ENCODE measurements around the gene SPIRE1.

The SPIRE1 gene

GRCh38 chr18:12585218-12585617 is 72.7 kb downstream of the SPIRE1 start:
- H3K4me1 ChIP-seq = peaks cover 0 to 18% (median 0%) of the 10 kb centered on the region in 4 donors
- no peak for DNase-seq
- no peaks in the 10 kb centered on the region for H3K9me3 ChIP-seq
- no peak overlapping the region for H3K27ac ChIP-seq
- intact Hi-C loops (cut with DNase I; ENCODE audit: low total_unique reads) = no loop called here
- no peaks in the 10 kb centered on the region for H3K36me3 ChIP-seq
- no peak for TF ChIP-seq CTCF (IDR thresholded peaks at IDR 0.05)
- H3K27me3 ChIP-seq = no peaks in the 10 kb centered on the region
- no peak overlapping the region for H3K4me3 ChIP-seq

GRCh38 chr18:12580630-12581342 is 77.1 kb downstream of the SPIRE1 start:
- Histone ChIP-seq H3K9me3 (no peaks in the 10 kb centered on the region), H3K4me3 (no peak overlapping the region), H3K4me1 (no peaks in the 10 kb centered on the region), H3K27ac (no peak overlapping the region), H3K36me3 (no peaks in the 10 kb centered on the region), H3K27me3 (no peaks in the 10 kb centered on the region)
- no peak for DNase-seq
- intact Hi-C loops (cut with DNase I; ENCODE audit: low total_unique reads) = no loop called here
- TF ChIP-seq CTCF (IDR thresholded peaks at IDR 0.05) = no peak

- H3K4me3 ChIP-seq = no peak overlapping the region
- H3K4me1 ChIP-seq = no peaks in the 10 kb centered on the region
- TF ChIP-seq CTCF (IDR thresholded peaks at IDR 0.05) = no peak
- H3K9me3 ChIP-seq = no peaks in the 10 kb centered on the region
- no peaks in the 10 kb centered on the region for H3K36me3 ChIP-seq
- intact Hi-C loops (cut with DNase I; ENCODE audit: low total_unique reads) = no loop called here
- no peak for DNase-seq
- H3K27ac ChIP-seq = no peak overlapping the region
- H3K27me3 ChIP-seq = no peaks in the 10 kb centered on the region
These were observed 78.1 kb downstream of the SPIRE1 start for GRCh38 chr18:12579775-12580174.

GRCh38 chr18:12577848-12578247 is 80.1 kb downstream of the SPIRE1 start:
- intact Hi-C loops (cut with DNase I; ENCODE audit: low total_unique reads) = no loop called here
- no peaks in the 10 kb centered on the region for H3K27me3 ChIP-seq
- no peak overlapping the region for H3K27ac ChIP-seq
- TF ChIP-seq CTCF (IDR thresholded peaks at IDR 0.05) = no peak
- no peaks in the 10 kb centered on the region for H3K9me3 ChIP-seq
- no peaks in the 10 kb centered on the region for H3K36me3 ChIP-seq
- no peak overlapping the region for H3K4me3 ChIP-seq
- no peaks in the 10 kb centered on the region for H3K4me1 ChIP-seq
- DNase-seq = no peak

- no peaks in the 10 kb centered on the region for H3K27me3 ChIP-seq
- H3K4me3 ChIP-seq = no peak overlapping the region
- TF ChIP-seq CTCF (IDR thresholded peaks at IDR 0.05) = no peak
- H3K27ac ChIP-seq = no peak overlapping the region
- intact Hi-C loops (cut with DNase I; ENCODE audit: low total_unique reads) = no loop called here
- no peaks in the 10 kb centered on the region for H3K36me3 ChIP-seq
- no peaks in the 10 kb centered on the region for H3K4me1 ChIP-seq
- H3K9me3 ChIP-seq = no peaks in the 10 kb centered on the region
- DNase-seq = no peak
These were observed 83.3 kb downstream of the SPIRE1 start for GRCh38 chr18:12574494-12575185.

Measured in tibial artery (tissue), 4 donors.